HCT116 (cell line): Measurements from ENCODE around the gene TMOD1. TPM values are rescaled to one million over a fixed set of nuclear protein-coding genes. Genes with fewer than 3 reads are reported as not detected.

Experiments used
- ATAC-seq: fragments of 200-7000 bp; cut with Tn5 transposase; 2 replicates; pipeline ENCODE4 v1.9.1; 2020; ENCODE audit warnings: mild to moderate bottlenecking, moderate library complexity
- BruUV-seq: library from RNA; stranded (reverse); fragments of 400-500 nt; replicated peaks from 2 replicates; lab custom pipeline; 2021; lab: Mats Ljungman, UMichigan
- CTCF ChIA-PET: fragments of 300-600 bp; sonication (Branson Sonifier 250); formaldehyde crosslinking; loops from one replicate; lab custom pipeline; 2021; ENCODE audit warnings: antibody characterized with exemption; lab: Charles Lee
- POLR2A ChIA-PET: fragments of 300-600, 350-600 bp; sonication (Branson Sonifier 250); formaldehyde crosslinking; loops from one replicate; lab custom pipeline; 2021; ENCODE audit warnings: antibody characterized with exemption; lab: Charles Lee
- RAD21 ChIA-PET, 2 experiments: fragments of 300-600 bp; sonication (Branson Sonifier 250); formaldehyde crosslinking; loops; one replicate each; lab custom pipeline; 2023; ENCODE audit warnings: low total read pairs in 2 of 2; ENCODE audit not compliant: uncharacterized antibody in 2 of 2, unreplicated experiment in 2 of 2, low non-redundant PET in 1 of 2; lab: Charles Lee
- DNase-seq: peaks from one replicate; pipeline ENCODE4 v3.0.0-alpha.2; 2010; ENCODE audit warnings: low read depth, low spot score
- H2AFZ ChIP-seq: fragments of 200-600 bp; shearing (Covaris generic), sonication (generic); 2 replicates; pipeline ENCODE4 v1.6.1; 2017; ENCODE audit warnings: low read depth, mixed run types, mixed read lengths, antibody characterized with exemption, low read length; ENCODE audit not compliant: poor library complexity, severe bottlenecking
- H3K27ac ChIP-seq: 2 replicates; pipeline ENCODE4 v1.5.1; 2012; ENCODE audit warnings: low read depth, low read length
- H3K27me3 ChIP-seq: fragments of 200-600 bp; sonication (generic); 2 replicates; pipeline ENCODE4 v1.6.1; 2016; ENCODE audit warnings: mixed run types, low read length, mixed read lengths; ENCODE audit not compliant: insufficient read depth
- H3K36me3 ChIP-seq, 2 experiments: fragments of 200-500 bp in 1 of 2; fragments of 200-600 bp in 1 of 2; sonication (Bioruptor generic) in 1 of 2; sonication (generic) in 1 of 2; 2 replicates each; pipeline versions ENCODE4 v1.5.1 to v1.6.1; 2014 to 2016; ENCODE audit warnings: low read length in 2 of 2, inconsistent platforms in 1 of 2, mixed read lengths in 1 of 2, mixed run types in 1 of 2; ENCODE audit not compliant: insufficient read depth in 2 of 2, control insufficient read depth in 1 of 2
- H3K4me1 ChIP-seq, 2 experiments: fragments of 200-600 bp in 1 of 2; sonication (generic) in 1 of 2; 2 replicates each; pipeline versions ENCODE4 v1.5.1 to v1.6.1; 2012 to 2017; ENCODE audit warnings: low read length in 2 of 2, inconsistent platforms in 1 of 2, mild to moderate bottlenecking in 1 of 2, mixed read lengths in 1 of 2, mixed run types in 1 of 2, moderate library complexity in 1 of 2; ENCODE audit not compliant: insufficient read depth in 2 of 2, control insufficient read depth in 1 of 2
- H3K4me2 ChIP-seq: fragments of 200-600 bp; sonication (generic); 2 replicates; pipeline ENCODE4 v1.6.1; 2017; ENCODE audit warnings: mixed run types, low read length, mixed read lengths
- H3K4me3 ChIP-seq, 2 experiments: fragments of 200-600 bp in 1 of 2; sonication (generic) in 1 of 2; replicated peaks in 1 of 2; 2 replicates each; pipeline ENCODE4 v1.5.1; 2011 to 2016; ENCODE audit warnings: low read length in 2 of 2, control low read depth in 1 of 2, low read depth in 1 of 2, mild to moderate bottlenecking in 1 of 2, mixed read lengths in 1 of 2, mixed run types in 1 of 2
- H3K79me2 ChIP-seq: fragments of 200-600 bp; sonication (generic); 2 replicates; pipeline ENCODE4 v1.6.1; 2017; ENCODE audit warnings: mild to moderate bottlenecking, mixed run types, low read length, moderate library complexity, mixed read lengths; ENCODE audit not compliant: insufficient read depth
- H3K9ac ChIP-seq: fragments of 200-600 bp; sonication (generic); 2 replicates; pipeline ENCODE4 v1.6.1; 2016; ENCODE audit warnings: low read length, mixed read lengths
- H3K9me2 ChIP-seq: fragments of 200-600 bp; sonication (generic), shearing (Covaris generic); 2 replicates; pipeline ENCODE4 v1.6.1; 2017; ENCODE audit warnings: mixed run types, mild to moderate bottlenecking, moderate library complexity; ENCODE audit not compliant: insufficient read depth
- H3K9me3 ChIP-seq, 2 experiments: fragments of 200-500 bp in 1 of 2; fragments of 200-600 bp in 1 of 2; sonication (Bioruptor generic) in 1 of 2; sonication (generic) in 1 of 2; 2 replicates each; pipeline ENCODE4 v1.6.1; 2014 to 2017; ENCODE audit warnings: low read length in 2 of 2, mixed read lengths in 2 of 2, inconsistent platforms in 1 of 2, low read depth in 1 of 2, mild to moderate bottlenecking in 1 of 2, mixed run types in 1 of 2, moderate library complexity in 1 of 2; ENCODE audit not compliant: control insufficient read depth in 1 of 2, insufficient read depth in 1 of 2
- H4K20me1 ChIP-seq: fragments of 200-600 bp; sonication (generic), shearing (Covaris generic); 2 replicates; pipeline ENCODE4 v1.6.1; 2017; ENCODE audit warnings: mixed run types, mild to moderate bottlenecking, moderate library complexity; ENCODE audit not compliant: insufficient read depth
- CBX3 ChIP-seq: IDR thresholded peaks from 2 replicates; pipeline ENCODE4 v1.6.1; 2012; ENCODE audit warnings: low read depth
- CEBPB ChIP-seq: IDR thresholded peaks from 2 replicates; pipeline ENCODE4 v1.6.1; 2012; ENCODE audit warnings: low read depth
- EGR1 ChIP-seq: IDR thresholded peaks from 2 replicates; pipeline ENCODE4 v1.6.1; 2012; ENCODE audit warnings: low read depth
- ELF1 ChIP-seq: IDR thresholded peaks from 2 replicates; pipeline ENCODE4 v1.6.1; 2012; ENCODE audit warnings: low read depth, borderline replicate concordance
- EZH2 ChIP-seq: fragments of 200-600 bp; sonication (generic); IDR thresholded peaks from 2 replicates; pipeline ENCODE4 v1.6.1; 2017; ENCODE audit warnings: antibody characterized with exemption, mixed run types
- EZH2phosphoT487 ChIP-seq: fragments of 200-600 bp; IDR thresholded peaks from 2 replicates; pipeline ENCODE4 v1.6.1; 2018; ENCODE audit warnings: antibody characterized with exemption, borderline replicate concordance
- FOSL1 ChIP-seq: IDR thresholded peaks from 2 replicates; pipeline ENCODE4 v1.6.1; 2012; ENCODE audit warnings: low read depth
- JUND ChIP-seq: IDR thresholded peaks from 2 replicates; pipeline ENCODE4 v1.6.1; 2012
- POLR2A ChIP-seq: IDR thresholded peaks from 2 replicates; pipeline ENCODE4 v1.7.0; 2011; ENCODE audit warnings: borderline replicate concordance; ENCODE audit not compliant: insufficient read depth, insufficient read length; ENCODE audit errors: extremely low read depth
- POLR2AphosphoS5 ChIP-seq: IDR thresholded peaks from 2 replicates; pipeline ENCODE4 v1.6.1; 2011; ENCODE audit warnings: mild to moderate bottlenecking, low read depth, low read length, moderate library complexity
- RAD21 ChIP-seq: IDR thresholded peaks from 2 replicates; pipeline ENCODE4 v1.6.1; 2012; ENCODE audit warnings: low read depth, mild to moderate bottlenecking
- SIN3A ChIP-seq: IDR thresholded peaks from 2 replicates; pipeline ENCODE4 v1.6.1; 2012; ENCODE audit warnings: low read depth
- SP1 ChIP-seq: IDR thresholded peaks from 2 replicates; pipeline ENCODE4 v1.6.1; 2012; ENCODE audit warnings: low read depth
- SRF ChIP-seq: IDR thresholded peaks from 2 replicates; pipeline ENCODE4 v1.6.1; 2012; ENCODE audit warnings: low read depth
- TCF7L2 ChIP-seq: IDR thresholded peaks from 2 replicates; pipeline ENCODE4 v1.7.0; 2011; ENCODE audit warnings: borderline replicate concordance, inconsistent platforms; ENCODE audit not compliant: insufficient read depth, insufficient read length; ENCODE audit errors: extremely low read depth
- YY1 ChIP-seq: IDR thresholded peaks from 2 replicates; pipeline ENCODE4 v1.6.1; 2011; ENCODE audit warnings: low read length, low read depth, moderate library complexity, mild to moderate bottlenecking; ENCODE audit not compliant: insufficient replicate concordance; ENCODE audit errors: extremely low read depth
- ZFX ChIP-seq: fragments of 450-650 bp; IDR thresholded peaks from 2 replicates; pipeline ENCODE4 v1.6.1; 2017
- ZNF274 ChIP-seq: fragments of 200-500 bp; sonication (Bioruptor generic); IDR thresholded peaks from 2 replicates; pipeline ENCODE4 v1.6.1; 2014; ENCODE audit warnings: mild to moderate bottlenecking, low read depth, low read length, inconsistent platforms
- intact Hi-C: fragments of 100-400 bp; cut with micrococcal nuclease; formaldehyde crosslinking; loops from 2 replicates; pipeline ENCODE4 v1.10.0; 2022
- total RNA-seq: library from RNA; stranded (reverse); gene quantifications from one replicate; pipeline ENCODE4 v1.2.1, GENCODE V29; 2021; ENCODE audit not compliant: unreplicated experiment
- TF ChIP-seq, protein P1 (sequence below): IDR thresholded peaks from 2 replicates; pipeline ENCODE4 v1.6.1; 2012
- TF ChIP-seq, protein P2 (sequence below), 3 experiments: fragments of 200-600 bp in 1 of 3; sonication (generic) in 1 of 3; IDR thresholded peaks in 2 of 3; conservative IDR thresholded peaks in 1 of 3; 2 replicates each; pipeline ENCODE4 v1.5.1; 2012 to 2017; ENCODE audit warnings: low read depth in 2 of 3, low read length in 2 of 3, antibody characterized with exemption in 1 of 3, borderline replicate concordance in 1 of 3, control low read depth in 1 of 3, mild to moderate bottlenecking in 1 of 3, mixed read lengths in 1 of 3, mixed run types in 1 of 3, moderate library complexity in 1 of 3; ENCODE audit not compliant: insufficient read depth in 1 of 3

TMOD1 gene
- total RNA-seq, 1 experiment from 2014 or later: 4.4 TPM

DNA sequence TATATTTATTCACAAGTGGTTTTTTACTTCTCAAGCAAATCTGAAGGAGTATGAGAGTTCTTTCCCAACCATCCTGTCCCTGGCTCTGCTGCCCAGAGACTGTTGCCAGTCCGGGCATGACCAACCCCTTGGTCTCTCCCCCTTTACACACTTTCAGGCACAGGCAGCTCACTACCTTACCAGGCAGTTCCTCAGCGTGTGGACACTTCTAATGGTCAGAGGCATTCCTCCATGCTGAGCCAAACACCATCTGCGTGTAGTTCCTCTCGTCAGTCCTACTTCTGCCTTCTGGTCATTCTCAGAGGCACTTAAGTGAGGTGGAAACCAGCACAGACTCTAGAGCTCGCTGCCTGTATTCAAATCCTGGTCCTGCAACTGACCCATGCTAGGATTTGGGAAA is 75.6 kb downstream of the TMOD1 start:
- peaks cover 3 to 19% of the 10 kb centered on the region in 2 experiments; a peak in 3 of 4 replicates for H3K4me1 ChIP-seq
- no peak overlapping the region for H3K27ac ChIP-seq
- RAD21 ChIA-PET: no interaction called here
- no peak overlapping the region for H3K9ac ChIP-seq
- no peak for DNase-seq
- H3K9me3 ChIP-seq: no peaks in the 10 kb centered on the region
- no peaks in the 10 kb centered on the region for H3K9me2 ChIP-seq
- ATAC-seq: no peak
- TF ChIP-seq, protein P1, sequence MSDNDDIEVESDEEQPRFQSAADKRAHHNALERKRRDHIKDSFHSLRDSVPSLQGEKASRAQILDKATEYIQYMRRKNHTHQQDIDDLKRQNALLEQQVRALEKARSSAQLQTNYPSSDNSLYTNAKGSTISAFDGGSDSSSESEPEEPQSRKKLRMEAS: no peak
- TF ChIP-seq JUND (no peak), ZNF274 (no peak), POLR2AphosphoS5 (no peak), SIN3A (no peak), TCF7L2 (no peak), YY1 (no peak), EZH2 (no peak), SRF (no peak), CEBPB (no peak), EZH2phosphoT487 (no peak), RAD21 (no peak)
- TF ChIP-seq, all 23 proteins: peak for 0
- Histone ChIP-seq H3K27me3 (no peaks in the 10 kb centered on the region), H3K4me3 (no peak overlapping the region), H3K36me3 (no peaks in the 10 kb centered on the region), H4K20me1 (no peaks in the 10 kb centered on the region), H2AFZ (no peak overlapping the region), H3K4me2 (no peak overlapping the region), H3K79me2 (no peaks in the 10 kb centered on the region)
- intact Hi-C loops: no loop called here
- BruUV-seq: no TSS peak
- ChIA-PET POLR2A (no interaction called here), CTCF (interaction anchor here (1.2 kb wide), 1 partner anchor 22 kb away, joined by 4 read pairs; no protein-coding TSS in a partner anchor)

DNA sequence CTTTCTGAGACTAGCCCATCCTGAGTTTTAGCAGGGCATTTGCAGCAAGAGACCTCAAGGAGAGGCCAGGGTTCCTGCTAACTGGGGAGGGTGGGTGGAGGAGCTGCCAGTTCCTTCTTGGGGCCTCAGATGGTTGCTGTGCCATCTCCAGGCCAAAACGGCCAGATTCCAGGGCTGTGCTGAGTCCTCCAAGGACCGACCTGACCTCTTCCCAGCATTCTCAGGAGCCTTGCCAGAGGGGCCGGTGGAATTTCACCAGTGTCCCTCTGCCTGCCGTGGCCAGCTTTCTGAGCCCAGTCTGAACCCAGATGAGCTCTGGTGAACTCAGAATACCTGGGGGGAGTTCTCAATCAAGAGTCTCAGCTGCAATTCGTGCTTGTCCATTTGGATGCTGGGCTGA is 77.4 kb downstream of the TMOD1 start:
- Histone ChIP-seq H4K20me1 (no peaks in the 10 kb centered on the region), H3K79me2 (no peaks in the 10 kb centered on the region), H3K4me1 (peaks cover 0 to 1% of the 10 kb centered on the region in 2 experiments; a peak in 1 of 4 replicates), H3K9me2 (no peaks in the 10 kb centered on the region), H3K4me3 (no peak overlapping the region), H3K4me2 (no peak overlapping the region), H3K36me3 (no peaks in the 10 kb centered on the region), H3K9me3 (no peaks in the 10 kb centered on the region), H3K9ac (no peak overlapping the region), H3K27ac (no peak overlapping the region), H2AFZ (no peak overlapping the region), H3K27me3 (no peaks in the 10 kb centered on the region)
- ATAC-seq (no peak), DNase-seq (no peak)
- POLR2A ChIA-PET: no interaction called here
- no TSS peak for BruUV-seq
- CTCF ChIA-PET: no interaction called here
- RAD21 ChIA-PET: no interaction called here
- intact Hi-C loops: no loop called here
- no peak for TF ChIP-seq ZFX
- TF ChIP-seq ELF1: no peak
- no peak for TF ChIP-seq RAD21
- TF ChIP-seq SP1: no peak
- no peak for TF ChIP-seq SRF
- TF ChIP-seq TCF7L2: no peak
- TF ChIP-seq YY1: no peak
- TF ChIP-seq JUND: no peak
- no peak for TF ChIP-seq POLR2A
- TF ChIP-seq ZNF274: no peak
- no peak for TF ChIP-seq EGR1
- TF ChIP-seq, protein P1: no peak
- TF ChIP-seq, protein P2, sequence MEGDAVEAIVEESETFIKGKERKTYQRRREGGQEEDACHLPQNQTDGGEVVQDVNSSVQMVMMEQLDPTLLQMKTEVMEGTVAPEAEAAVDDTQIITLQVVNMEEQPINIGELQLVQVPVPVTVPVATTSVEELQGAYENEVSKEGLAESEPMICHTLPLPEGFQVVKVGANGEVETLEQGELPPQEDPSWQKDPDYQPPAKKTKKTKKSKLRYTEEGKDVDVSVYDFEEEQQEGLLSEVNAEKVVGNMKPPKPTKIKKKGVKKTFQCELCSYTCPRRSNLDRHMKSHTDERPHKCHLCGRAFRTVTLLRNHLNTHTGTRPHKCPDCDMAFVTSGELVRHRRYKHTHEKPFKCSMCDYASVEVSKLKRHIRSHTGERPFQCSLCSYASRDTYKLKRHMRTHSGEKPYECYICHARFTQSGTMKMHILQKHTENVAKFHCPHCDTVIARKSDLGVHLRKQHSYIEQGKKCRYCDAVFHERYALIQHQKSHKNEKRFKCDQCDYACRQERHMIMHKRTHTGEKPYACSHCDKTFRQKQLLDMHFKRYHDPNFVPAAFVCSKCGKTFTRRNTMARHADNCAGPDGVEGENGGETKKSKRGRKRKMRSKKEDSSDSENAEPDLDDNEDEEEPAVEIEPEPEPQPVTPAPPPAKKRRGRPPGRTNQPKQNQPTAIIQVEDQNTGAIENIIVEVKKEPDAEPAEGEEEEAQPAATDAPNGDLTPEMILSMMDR (IDR thresholded peaks at IDR 0.05 in 2 of 3, conservative IDR thresholded peaks at IDR 0.05 in 1 of 3; ENCODE audit: borderline replicate concordance in 1 of 3, insufficient read depth in 1 of 3, low read depth in 2 of 3, low read length in 2 of 3): no peak
- no peak for TF ChIP-seq FOSL1
- no peak for TF ChIP-seq CBX3
- no peak for TF ChIP-seq SIN3A
- no peak for TF ChIP-seq EZH2phosphoT487
- no peak for TF ChIP-seq POLR2AphosphoS5
- TF ChIP-seq CEBPB: no peak
